ENCODE data around the gene S100A16. TPM values are rescaled to one million over a fixed set of nuclear protein-coding genes. Genes with fewer than 3 reads are reported as not detected.
"Not testable (repeated sequence)": the region's sequence is repeated elsewhere in the genome, so short reads cannot be mapped to it uniquely, and the experiment has no call there.

The S100A16 gene
- total RNA-seq, 3 donors from 2014 or later, result 0.24 to 0.29 TPM; not detected in 1

DNA sequence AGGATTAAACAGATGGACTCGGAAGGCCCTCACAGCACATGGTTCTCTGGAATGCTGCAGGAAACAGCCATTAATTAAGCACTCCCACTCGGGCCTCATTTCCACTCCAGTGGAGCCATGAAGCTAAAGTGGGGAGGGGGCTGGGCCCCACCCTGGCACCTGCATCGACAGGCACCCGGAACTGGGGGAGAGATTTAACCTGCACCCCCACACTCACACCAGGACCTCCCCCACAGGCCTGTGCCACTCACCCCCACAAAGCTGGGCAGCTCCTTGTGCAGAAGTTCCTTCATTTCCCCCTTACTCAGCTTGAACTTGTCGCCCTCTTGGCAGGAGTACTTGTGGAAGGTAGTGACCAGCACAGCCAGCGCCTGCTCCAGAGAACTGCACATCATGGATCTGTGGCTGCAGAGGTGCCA lies 49.4 kb downstream of the S100A16 start:
- Mint-ChIP-seq H3K9me3 (no peaks in the 10 kb centered on the region), H3K4me3 (no peak overlapping the region), H3K27me3 (ENCODE audit: low read depth) (no peaks in the 10 kb centered on the region), H3K36me3 (ENCODE audit: insufficient read depth) (no peaks in the 10 kb centered on the region), H3K4me1 (ENCODE audit: low read depth) (peaks cover 30% of the 10 kb centered on the region)
- ATAC-seq (no peak), DNase-seq (no peak)

DNA sequence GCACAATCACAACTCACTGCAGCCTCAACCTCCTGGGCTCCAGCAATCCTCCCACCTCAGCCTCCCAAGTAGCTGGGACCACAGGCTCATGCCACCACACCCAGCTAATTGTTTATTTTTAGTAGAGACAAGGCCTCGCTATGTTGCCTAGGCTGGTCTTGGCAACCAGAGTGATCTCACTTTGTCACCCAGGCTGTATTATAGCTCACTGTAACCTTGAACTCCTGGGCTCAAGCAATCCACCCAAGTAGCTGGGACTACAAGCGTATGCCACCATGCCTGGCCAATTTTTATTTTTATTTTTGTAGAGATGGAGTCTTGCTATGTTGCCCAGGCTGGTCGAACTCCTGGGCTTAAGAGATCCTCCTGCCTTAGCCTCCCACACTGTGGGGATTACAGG lies 50.9 kb downstream of the S100A16 start:
- peaks cover 17% of the 10 kb centered on the region for H3K4me1 Mint-ChIP-seq (ENCODE audit: low read depth)
- DNase-seq; H3K27me3 Mint-ChIP-seq (ENCODE audit: low read depth); H3K9me3 Mint-ChIP-seq; H3K36me3 Mint-ChIP-seq (ENCODE audit: insufficient read depth); H3K4me3 Mint-ChIP-seq; ATAC-seq: not testable (repeated sequence)

DNA sequence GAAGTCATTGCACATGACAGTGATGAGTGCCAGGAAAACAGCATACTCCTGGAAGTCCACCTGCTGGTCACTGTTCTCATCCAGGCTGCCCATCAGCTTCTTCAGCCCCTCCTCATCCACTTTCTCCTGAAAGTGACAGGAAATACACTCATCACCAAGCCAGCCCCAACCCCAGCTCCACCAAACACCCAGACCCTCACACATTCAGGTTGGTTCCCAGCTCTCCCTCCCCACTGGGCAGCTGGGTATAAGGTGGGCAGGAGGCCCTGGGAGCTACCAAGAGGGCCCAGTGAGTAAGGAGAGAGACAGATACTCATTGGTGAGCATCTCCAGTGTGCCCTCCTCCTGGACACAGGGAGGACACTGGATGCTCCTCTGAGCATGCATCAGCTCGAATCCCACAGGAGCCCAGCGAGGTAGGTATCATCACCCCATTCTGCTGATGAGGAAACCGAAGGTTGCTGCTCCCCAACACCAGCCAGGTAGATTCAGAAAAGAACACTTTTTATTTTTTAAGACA lies 51.4 kb downstream of the S100A16 start:
- Mint-ChIP-seq H3K4me3 (no peak overlapping the region), H3K4me1 (ENCODE audit: low read depth) (peaks cover 12% of the 10 kb centered on the region), H3K27me3 (ENCODE audit: low read depth) (no peaks in the 10 kb centered on the region), H3K36me3 (ENCODE audit: insufficient read depth) (no peaks in the 10 kb centered on the region), H3K9me3 (no peaks in the 10 kb centered on the region)
- no peak for DNase-seq
- no peak for ATAC-seq

DNA sequence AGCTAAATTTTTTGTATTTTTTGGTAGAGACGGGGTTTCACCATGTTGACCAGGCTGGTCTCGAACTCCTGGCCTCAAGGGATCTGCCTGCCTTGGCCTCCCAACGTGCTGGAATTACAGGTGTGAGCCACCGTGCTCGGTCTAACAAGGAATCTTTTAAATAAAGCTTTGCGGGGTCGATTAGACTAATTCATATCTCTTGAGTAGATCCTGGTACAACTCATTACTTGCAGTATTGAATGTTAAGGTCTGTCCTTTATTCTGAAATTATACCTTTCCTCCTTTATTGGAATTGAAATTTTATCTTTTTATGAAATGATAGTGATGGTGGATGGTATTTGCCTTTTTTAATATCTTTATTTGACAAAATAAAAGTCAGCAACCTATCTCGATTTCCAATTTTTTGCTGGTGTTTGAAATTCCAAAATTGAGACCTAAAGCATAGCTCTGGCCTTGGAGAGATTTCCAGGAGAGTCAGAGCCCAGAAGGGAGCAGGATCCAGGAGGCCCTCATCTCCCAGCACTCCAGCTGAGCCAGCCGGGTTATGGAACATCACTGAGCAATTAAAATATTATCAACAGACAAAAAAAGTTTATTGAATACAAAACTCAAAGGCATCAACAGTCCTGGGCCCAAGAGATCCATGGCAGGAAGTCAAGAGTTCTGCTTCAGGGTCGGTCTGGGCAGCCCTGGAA lies 52.0 kb downstream of the S100A16 start:
- no peaks in the 10 kb centered on the region for H3K36me3 Mint-ChIP-seq (ENCODE audit: insufficient read depth)
- H3K9me3 Mint-ChIP-seq, result no peaks in the 10 kb centered on the region
- H3K4me1 Mint-ChIP-seq (ENCODE audit: low read depth), result peaks cover 7% of the 10 kb centered on the region
- ATAC-seq (no peak), DNase-seq (no peak)
- no peaks in the 10 kb centered on the region for H3K27me3 Mint-ChIP-seq (ENCODE audit: low read depth)
- H3K4me3 Mint-ChIP-seq, result no peak overlapping the region

DNA sequence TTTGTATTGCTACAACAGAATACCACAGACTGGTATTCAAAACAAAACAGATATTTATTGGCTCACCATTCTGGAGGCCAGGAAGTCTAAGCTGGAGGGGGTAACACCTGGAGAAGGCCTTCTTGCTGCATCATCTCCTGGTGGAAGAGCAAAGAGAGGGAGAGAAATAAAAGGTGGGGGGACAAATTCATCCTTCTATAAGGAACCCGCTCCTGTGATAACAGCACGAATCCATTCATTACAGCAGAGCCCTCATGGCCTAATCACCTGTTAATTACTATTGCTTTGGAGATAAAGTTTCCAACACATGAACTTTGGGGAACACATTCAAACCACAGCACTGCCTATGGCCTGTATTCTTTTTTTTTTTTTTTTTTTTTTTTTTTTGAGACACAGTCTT lies 52.7 kb downstream of the S100A16 start:
- no peak for DNase-seq
- peaks cover 1% of the 10 kb centered on the region for H3K4me1 Mint-ChIP-seq (ENCODE audit: low read depth)
- no peaks in the 10 kb centered on the region for H3K36me3 Mint-ChIP-seq (ENCODE audit: insufficient read depth)
- no peaks in the 10 kb centered on the region for H3K27me3 Mint-ChIP-seq (ENCODE audit: low read depth)
- no peak overlapping the region for H3K4me3 Mint-ChIP-seq
- no peak for ATAC-seq
- H3K9me3 Mint-ChIP-seq, result no peaks in the 10 kb centered on the region

DNA sequence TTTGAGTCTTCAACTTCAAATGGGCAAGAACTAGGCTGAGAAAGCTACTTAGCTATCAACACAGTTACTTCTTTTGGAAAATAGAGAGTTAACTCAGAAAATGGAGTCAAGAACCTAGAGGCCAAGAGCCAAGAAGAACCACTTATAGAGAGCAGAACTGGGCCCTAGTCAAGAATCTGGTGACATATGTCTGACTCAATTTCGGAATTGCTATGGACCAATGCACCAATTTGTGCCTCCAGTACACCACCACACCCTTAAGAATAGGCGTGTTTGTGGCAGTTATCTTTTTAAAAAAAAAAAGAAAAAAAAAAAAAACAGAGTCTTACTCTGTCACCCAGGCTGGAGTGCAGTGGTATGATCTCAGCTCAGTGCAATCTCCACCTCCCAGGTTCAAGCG lies 55.1 kb downstream of the S100A16 start:
- H3K4me1 Mint-ChIP-seq (ENCODE audit: low read depth), result peaks cover 2% of the 10 kb centered on the region
- DNase-seq, result no peak
- H3K36me3 Mint-ChIP-seq (ENCODE audit: insufficient read depth), result no peaks in the 10 kb centered on the region
- ATAC-seq, result no peak
- H3K9me3 Mint-ChIP-seq, result no peaks in the 10 kb centered on the region
- H3K27me3 Mint-ChIP-seq (ENCODE audit: low read depth), result no peaks in the 10 kb centered on the region
- H3K4me3 Mint-ChIP-seq, result no peak overlapping the region

Other genes starting within 250 kb of the S100A16 start
- gene S100A12, start 237.5 kb downstream of the S100A16 start, total RNA-seq, result not detected
- not detected for gene S100A8, start 222.1 kb downstream of the S100A16 start, total RNA-seq
- not detected for gene S100A7A, start 196.6 kb downstream of the S100A16 start, total RNA-seq
- gene S100A7, start 152.5 kb downstream of the S100A16 start, total RNA-seq, result not detected
- 100 to 1,000 TPM; 133 to 188 (median 134) TPM for gene S100A6, start 77.1 kb downstream of the S100A16 start, total RNA-seq
- gene S100A5, start 72.2 kb downstream of the S100A16 start, total RNA-seq, result 1 to 10 TPM in 1 of 3 donors, under 1 TPM in 2; 0.74 to 2.5 (median 0.95) TPM
- 10 to 100 TPM; 19.6 to 40.3 (median 21.7) TPM for gene S100A4, start 67.3 kb downstream of the S100A16 start, total RNA-seq
- not detected for gene S100A3, start 63.9 kb downstream of the S100A16 start, total RNA-seq
- gene S100A2, start 47.3 kb downstream of the S100A16 start, total RNA-seq, result 1 to 10 TPM in 1 of 3 donors, under 1 TPM in 2; 0.40 to 1.2 (median 0.76) TPM
- gene S100A14, start 3.2 kb upstream of the S100A16 start, total RNA-seq, result under 1 TPM in 2 of 3 donors, not detected in 1; 0.32 to 0.43 TPM
- 1 to 10 TPM; 2.0 to 4.9 (median 3.3) TPM for gene S100A13, start 14.4 kb upstream of the S100A16 start, total RNA-seq
- gene S100A1, start 15.3 kb upstream of the S100A16 start, total RNA-seq, result not detected
- gene CHTOP, start 20.9 kb upstream of the S100A16 start, total RNA-seq, result 100 to 1,000 TPM; 111 to 117 (median 114) TPM
- gene SNAPIN, start 45.6 kb upstream of the S100A16 start, total RNA-seq, result 10 to 100 TPM; 32.1 to 36.8 (median 32.7) TPM
- 100 to 1,000 TPM; 525 to 559 (median 531) TPM for gene ILF2, start 57.9 kb upstream of the S100A16 start, total RNA-seq
- gene NPR1, start 65.6 kb upstream of the S100A16 start, total RNA-seq, result under 1 TPM; 0.16 to 0.26 (median 0.23) TPM
- gene INTS3, start 114.9 kb upstream of the S100A16 start, total RNA-seq, result 10 to 100 TPM; 46.9 to 49.4 (median 48.5) TPM
- gene SLC27A3, start 162.3 kb upstream of the S100A16 start, total RNA-seq, result 1 to 10 TPM; 3.8 to 6.0 (median 6.0) TPM

Measured in activated T-cell treated with anti-CD3 and anti-CD28 coated beads, Interleukin-2, amount 50 U/mL, for 4 hours (primary cell).